IMR-90 (cell line): ENCODE results near the gene HSPB6. TPM values are rescaled to one million over a fixed set of nuclear protein-coding genes. Genes with fewer than 3 reads are reported as not detected.

ENCODE experiments used
- ATAC-seq: fragments of 200-7000 bp; cut with Tn5 transposase; 2 replicates; pipeline ENCODE4 v1.9.1; 2020; ENCODE audit warnings: low read depth, mild to moderate bottlenecking, moderate library complexity
- BruUV-seq: library from RNA; stranded (reverse); fragments of 400-500 nt; replicated peaks from 2 replicates; lab custom pipeline; 2021; lab: Mats Ljungman, UMichigan
- CTCF ChIA-PET: fragments of 300-600 bp; formaldehyde crosslinking; extraction: SDS; loops from one replicate; lab custom pipeline; 2021; ENCODE audit warnings: antibody characterized with exemption; lab: Yijun Ruan, JAX
- POLR2A ChIA-PET: fragments of 300-600 bp; sonication (Branson Sonifier 250); formaldehyde crosslinking; loops from one replicate; lab custom pipeline; 2022; ENCODE audit warnings: antibody characterized with exemption; ENCODE audit not compliant: unreplicated experiment; lab: Charles Lee
- DNase-seq: peaks from one replicate; pipeline ENCODE4 v3.0.0; 2013
- H2AFZ ChIP-seq: replicated peaks from 2 replicates; pipeline ENCODE3; 2013; ENCODE audit warnings: low read length, mild to moderate bottlenecking; ENCODE audit not compliant: poor library complexity
- H2AK5ac ChIP-seq: 2 replicates; pipeline ENCODE4 v1.6.1; 2013; ENCODE audit warnings: low read depth, low read length, inconsistent platforms
- H2AK9ac ChIP-seq: replicated peaks from 2 replicates; pipeline ENCODE3; 2013; ENCODE audit warnings: mild to moderate bottlenecking, low read depth, low read length, moderate library complexity; ENCODE audit not compliant: poor library complexity
- H2BK120ac ChIP-seq: 2 replicates; pipeline ENCODE4 v1.6.1; 2013; ENCODE audit warnings: low read depth, low read length, inconsistent platforms
- H2BK15ac ChIP-seq: 3 replicates; pipeline ENCODE4 v1.6.1; 2013; ENCODE audit warnings: low read depth, low read length, inconsistent platforms
- H2BK20ac ChIP-seq: 2 replicates; pipeline ENCODE4 v1.6.1; 2013; ENCODE audit warnings: low read depth, mild to moderate bottlenecking, inconsistent platforms, low read length, moderate library complexity
- H2BK5ac ChIP-seq: 2 replicates; pipeline ENCODE4 v1.6.1; 2013; ENCODE audit warnings: mild to moderate bottlenecking, low read depth, low read length, inconsistent platforms; ENCODE audit not compliant: poor library complexity, severe bottlenecking
- H3K14ac ChIP-seq: replicated peaks from 2 replicates; pipeline ENCODE4 v1.6.1; 2013; ENCODE audit warnings: low read depth, low read length, inconsistent platforms
- H3K18ac ChIP-seq: 2 replicates; pipeline ENCODE4 v1.6.1; 2013; ENCODE audit warnings: low read depth, low read length, control low read depth
- H3K23ac ChIP-seq: 2 replicates; pipeline ENCODE4 v1.6.1; 2013; ENCODE audit warnings: low read depth, low read length, inconsistent platforms
- H3K27ac ChIP-seq: 2 replicates; pipeline ENCODE4 v1.5.1; 2013; ENCODE audit warnings: mild to moderate bottlenecking, control low read depth, low read length; ENCODE audit not compliant: insufficient read depth
- H3K27me3 ChIP-seq: 2 replicates; pipeline ENCODE4 v1.6.1; 2013; ENCODE audit warnings: low read length; ENCODE audit not compliant: control insufficient read depth, insufficient read depth
- H3K36me3 ChIP-seq: 2 replicates; pipeline ENCODE4 v1.6.1; 2013; ENCODE audit warnings: low read length, mixed read lengths; ENCODE audit not compliant: control insufficient read depth, insufficient read depth
- H3K4ac ChIP-seq: 2 replicates; pipeline ENCODE4 v1.6.1; 2013; ENCODE audit warnings: low read depth, low read length, inconsistent platforms
- H3K4me1 ChIP-seq: 2 replicates; pipeline ENCODE4 v1.6.1; 2013; ENCODE audit warnings: low read length, mixed read lengths; ENCODE audit not compliant: control insufficient read depth, insufficient read depth
- H3K4me2 ChIP-seq: 2 replicates; pipeline ENCODE4 v1.6.1; 2013; ENCODE audit warnings: low read depth, mild to moderate bottlenecking, control low read depth, low read length, moderate library complexity
- H3K4me3 ChIP-seq: 2 replicates; pipeline ENCODE4 v1.5.1; 2013; ENCODE audit warnings: low read depth, mild to moderate bottlenecking, control low read depth, low read length, moderate library complexity; ENCODE audit not compliant: insufficient read depth
- H3K56ac ChIP-seq: 2 replicates; pipeline ENCODE4 v1.6.1; 2013; ENCODE audit warnings: low read length, inconsistent platforms; ENCODE audit not compliant: insufficient read depth; ENCODE audit errors: extremely low read depth
- H3K79me1 ChIP-seq, 2 experiments: 2 replicates each; pipeline ENCODE4 v1.6.1; 2013; ENCODE audit warnings: low read length in 2 of 2, inconsistent platforms in 1 of 2, low read depth in 1 of 2
- H3K9ac ChIP-seq: 2 replicates; pipeline ENCODE4 v1.6.1; 2013; ENCODE audit warnings: low read depth, low read length, control low read depth
- H3K9me1 ChIP-seq: 2 replicates; pipeline ENCODE4 v1.6.1; 2013; ENCODE audit warnings: low read length, inconsistent platforms; ENCODE audit not compliant: insufficient read depth
- H3K9me3 ChIP-seq: 2 replicates; pipeline ENCODE4 v1.6.1; 2013; ENCODE audit warnings: low read length; ENCODE audit not compliant: control insufficient read depth, insufficient read depth
- H4K20me1 ChIP-seq: 2 replicates; pipeline ENCODE4 v1.6.1; 2013; ENCODE audit warnings: low read length, inconsistent platforms; ENCODE audit not compliant: insufficient read depth
- H4K5ac ChIP-seq: 2 replicates; pipeline ENCODE4 v1.6.1; 2013; ENCODE audit warnings: mild to moderate bottlenecking, low read depth, low read length, control low read depth
- H4K8ac ChIP-seq, 2 experiments: 2 replicates each; pipeline ENCODE4 v1.6.1; 2013; ENCODE audit warnings: low read depth in 2 of 2, low read length in 2 of 2, control low read depth in 1 of 2, inconsistent platforms in 1 of 2
- H4K91ac ChIP-seq: 2 replicates; pipeline ENCODE4 v1.6.1; 2013; ENCODE audit warnings: low read depth, low read length, inconsistent platforms; ENCODE audit not compliant: insufficient read depth
- CHD1 ChIP-seq: IDR thresholded peaks from 2 replicates; pipeline ENCODE4 v1.6.1; 2012; ENCODE audit warnings: low read depth, low read length, improper control_type of control experiment
- ELK1 ChIP-seq: fragments of 150-350 bp; IDR thresholded peaks from 2 replicates; pipeline ENCODE4 v1.6.1; 2016; ENCODE audit warnings: low read depth, mild to moderate bottlenecking, low read length, moderate library complexity, borderline replicate concordance
- FOS ChIP-seq: fragments of 150-350 bp; IDR thresholded peaks from 2 replicates; pipeline ENCODE4 v1.6.1; 2016; ENCODE audit warnings: low read depth, low read length
- MAFK ChIP-seq: IDR thresholded peaks from 2 replicates; pipeline ENCODE4 v1.6.1; 2012; ENCODE audit warnings: low read depth, low read length, improper control_type of control experiment
- MAZ ChIP-seq: IDR thresholded peaks from 2 replicates; pipeline ENCODE4 v1.6.1; 2012; ENCODE audit warnings: low read depth, mild to moderate bottlenecking, low read length, improper control_type of control experiment, moderate library complexity, borderline replicate concordance
- MXI1 ChIP-seq: IDR thresholded peaks from 2 replicates; pipeline ENCODE4 v1.6.1; 2012; ENCODE audit warnings: low read depth, mild to moderate bottlenecking, low read length, moderate library complexity, borderline replicate concordance
- NFE2L2 ChIP-seq: fragments of 150-350 bp; IDR thresholded peaks from 2 replicates; pipeline ENCODE4 v1.6.1; 2016; ENCODE audit warnings: low read depth, mild to moderate bottlenecking, low read length
- RAD21 ChIP-seq: IDR thresholded peaks from 2 replicates; pipeline ENCODE4 v1.6.1; 2012; ENCODE audit warnings: low read length, improper control_type of control experiment
- RCOR1 ChIP-seq: IDR thresholded peaks from 2 replicates; pipeline ENCODE4 v1.6.1; 2012; ENCODE audit warnings: mild to moderate bottlenecking, low read length, improper control_type of control experiment; ENCODE audit not compliant: insufficient replicate concordance
- SMC3 ChIP-seq: fragments of 150-350 bp; IDR thresholded peaks from 2 replicates; pipeline ENCODE4 v1.6.1; 2016; ENCODE audit warnings: low read depth, mild to moderate bottlenecking, antibody characterized with exemption, low read length, moderate library complexity
- WGBS, 2 experiments: methylation state at CpG; one replicate each; pipeline versions ENCODE4 v1.1.5 to v1.1.7; 2013; ENCODE audit warnings: missing lambda C conversion rate in 2 of 2; ENCODE audit not compliant: insufficient read length in 1 of 2; ENCODE audit errors: extremely low coverage in 2 of 2; 5-methylcytosine and 5-hydroxymethylcytosine counted together
- dilution Hi-C: fragments of 300-500 bp; cut with HindIII; formaldehyde crosslinking; loops from one replicate; pipeline ENCODE4 v1.14.3; 2018; ENCODE audit warnings: low sequenced_read_pairs; ENCODE audit not compliant: unreplicated experiment
- in situ Hi-C: fragments of 300-500 bp; cut with MboI; formaldehyde crosslinking; loops from 3 replicates; pipeline ENCODE4 v1.14.3; 2019; ENCODE audit warnings: low sequenced_read_pairs, inconsistent platforms, mixed read lengths
- intact Hi-C: fragments of 100-400 bp; cut with micrococcal nuclease; formaldehyde crosslinking; loops from 2 replicates; pipeline ENCODE4 v1.10.0; 2022
- polyA plus RNA-seq, 3 experiments: library from polyadenylated mRNA; depleted of rRNA; stranded (reverse); fragments of >200 nt; gene quantifications; 2 replicates each; pipeline ENCODE4 v1.2.3, GENCODE V29; 2012; ENCODE audit warnings: low replicate concordance in 1 of 3
- total RNA-seq: library from RNA; depleted of rRNA; stranded (reverse); fragments of >200 nt; gene quantifications from 2 replicates; pipeline ENCODE4 v1.2.3, GENCODE V29; 2012

Gene HSPB6
- total and polyA plus RNA-seq, 2 of the 4 experiments (the other 2 are of a cell fraction) = 5.7 to 206 TPM

GRCh38 chr19:35741203-35741515, 15.7 kb downstream of the HSPB6 start:
- Histone ChIP-seq H3K9me3 (no peaks in the 10 kb centered on the region), H3K9me1 (peaks cover 5% of the 10 kb centered on the region; the same call in 1 of the 2 replicates), H4K91ac (no peak overlapping the region), H2BK5ac (peak overlapping the region; percentile 35), H3K79me1 (peaks cover 0 to 18% of the 10 kb centered on the region in 2 experiments; a peak in 2 of 4 replicates), H3K4ac (peak overlapping the region; percentile 14; the same call in 1 of the 2 replicates), H3K56ac (no peak overlapping the region), H4K8ac (peak overlapping the region; percentile 72 to 86; a peak in 2 of 4 replicates), H3K4me2 (peak overlapping the region; percentile 98), H4K20me1 (no peaks in the 10 kb centered on the region; the same call in 1 of the 2 replicates), H3K27ac (peak overlapping the region; percentile 66), H3K18ac (no peak overlapping the region), H2AK5ac (no peak overlapping the region), H3K27me3 (no peaks in the 10 kb centered on the region), H3K9ac (peak overlapping the region; percentile 62), H2BK20ac (no peak overlapping the region), H3K14ac (peak overlapping the region; percentile 39; the same call in 1 of the 2 replicates), H3K23ac (no peak overlapping the region), H2BK15ac (no peak overlapping the region), H3K4me1 (0 out of 2 replicates have a peak, but pooled peaks cover 3% of the 10 kb centered on the region), H2AFZ (peak overlapping the region; percentile 93), H2BK120ac (no peak overlapping the region), H4K5ac (no peak overlapping the region), H3K4me3 (peak overlapping the region; percentile 61), H2AK9ac (no peak overlapping the region), H3K36me3 (peaks cover 27% of the 10 kb centered on the region)
- BruUV-seq = no TSS peak
- intact Hi-C loops = no loop called here
- no CpG with 5 or more reads among the region's 12 CpGs for WGBS, 2 experiments
- in situ Hi-C loops = no loop called here
- ChIA-PET POLR2A (interaction anchor here (0.9 kb wide), 1 partner anchor 18 kb away, joined by 3 read pairs; no protein-coding TSS in a partner anchor), CTCF (interaction anchor here (1.2 kb wide), 1 partner anchor 11 kb away, joined by 5 read pairs; no protein-coding TSS in a partner anchor)
- TF ChIP-seq MAFK = no peak
- no peak for TF ChIP-seq ELK1
- no peak for TF ChIP-seq NFE2L2
- no peak for TF ChIP-seq SMC3
- no peak for TF ChIP-seq RCOR1
- TF ChIP-seq MAZ = no peak
- TF ChIP-seq RAD21 = no peak
- no peak for TF ChIP-seq FOS
- TF ChIP-seq CHD1 = no peak
- no peak for TF ChIP-seq MXI1
- dilution Hi-C loops = no loop called here
- DNase-seq = no peak
- ATAC-seq = no peak
